A549 (cell line): Measurements from ENCODE around the gene FGF8.

Experiments used
- JUNB ChIP-seq: fragments of >200 bp; sonication (Bioruptor Twin); formaldehyde crosslinking; IDR thresholded peaks from 2 replicates; pipeline ENCODE4 v1.6.1; 2016
- POLR2A ChIP-seq: IDR thresholded peaks from 2 replicates; pipeline ENCODE4 v1.6.1; 2012; ENCODE audit warnings: mild to moderate bottlenecking, low read length
- SMC3 ChIP-seq: fragments of >200 bp; sonication (Bioruptor Twin); formaldehyde crosslinking; IDR thresholded peaks from 3 replicates; pipeline ENCODE4 v1.6.1; 2018; ENCODE audit warnings: inconsistent platforms
- TF ChIP-seq, protein P1 (sequence below): fragments of >200 bp; sonication (Bioruptor Twin); formaldehyde crosslinking; IDR thresholded peaks from 3 replicates; pipeline ENCODE4 v1.5.1; 2016

DNA sequence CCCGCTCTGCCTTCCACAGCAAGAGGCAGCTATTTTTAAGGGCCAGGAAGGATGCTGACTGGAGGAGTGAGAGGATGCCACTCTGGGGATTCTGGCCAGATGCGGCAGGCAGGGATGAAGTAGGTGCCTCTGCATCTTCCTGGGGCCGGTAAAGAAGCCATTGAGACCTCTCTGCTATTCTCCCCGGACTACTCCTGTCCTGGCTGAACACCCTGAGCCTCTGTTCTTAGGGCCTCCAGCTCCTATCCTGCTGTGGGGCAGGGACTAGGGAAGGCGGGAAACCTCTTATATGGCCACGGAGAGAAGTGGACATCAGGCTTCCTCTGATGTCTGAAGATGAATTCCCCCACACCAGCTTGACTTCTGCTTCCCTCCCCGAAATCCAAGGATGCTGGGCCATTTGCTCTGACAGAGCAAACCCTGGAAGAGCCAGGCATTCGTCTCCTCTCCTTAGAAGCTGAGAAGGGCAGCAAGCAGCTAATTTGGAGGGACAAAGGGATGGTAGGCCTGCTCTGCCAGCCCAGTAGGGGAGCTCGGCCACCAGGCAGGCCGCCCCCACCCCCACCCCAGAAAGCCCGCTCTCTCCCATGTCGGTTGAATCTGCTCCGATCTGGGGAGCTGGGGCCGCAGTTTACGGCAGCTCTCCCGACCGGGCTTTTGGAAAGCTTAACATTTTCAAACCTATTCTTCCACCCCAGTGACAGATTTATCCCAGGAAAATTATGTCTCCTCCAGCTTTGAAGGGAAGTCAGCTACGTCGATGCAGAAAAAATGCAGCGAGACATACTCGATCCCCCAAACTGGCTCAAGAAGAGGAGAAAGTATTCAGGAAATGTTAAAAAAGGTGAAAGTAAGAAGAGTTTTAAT is 2.8 kb downstream of the FGF8 start:
- TF ChIP-seq POLR2A (no peak), SMC3 (no peak), JUNB (no peak)
- TF ChIP-seq, protein P1, sequence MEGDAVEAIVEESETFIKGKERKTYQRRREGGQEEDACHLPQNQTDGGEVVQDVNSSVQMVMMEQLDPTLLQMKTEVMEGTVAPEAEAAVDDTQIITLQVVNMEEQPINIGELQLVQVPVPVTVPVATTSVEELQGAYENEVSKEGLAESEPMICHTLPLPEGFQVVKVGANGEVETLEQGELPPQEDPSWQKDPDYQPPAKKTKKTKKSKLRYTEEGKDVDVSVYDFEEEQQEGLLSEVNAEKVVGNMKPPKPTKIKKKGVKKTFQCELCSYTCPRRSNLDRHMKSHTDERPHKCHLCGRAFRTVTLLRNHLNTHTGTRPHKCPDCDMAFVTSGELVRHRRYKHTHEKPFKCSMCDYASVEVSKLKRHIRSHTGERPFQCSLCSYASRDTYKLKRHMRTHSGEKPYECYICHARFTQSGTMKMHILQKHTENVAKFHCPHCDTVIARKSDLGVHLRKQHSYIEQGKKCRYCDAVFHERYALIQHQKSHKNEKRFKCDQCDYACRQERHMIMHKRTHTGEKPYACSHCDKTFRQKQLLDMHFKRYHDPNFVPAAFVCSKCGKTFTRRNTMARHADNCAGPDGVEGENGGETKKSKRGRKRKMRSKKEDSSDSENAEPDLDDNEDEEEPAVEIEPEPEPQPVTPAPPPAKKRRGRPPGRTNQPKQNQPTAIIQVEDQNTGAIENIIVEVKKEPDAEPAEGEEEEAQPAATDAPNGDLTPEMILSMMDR = no peak
